Activated naive CD8-positive, alpha-beta T cell treated with anti-CD3 and anti-CD28 coated beads, Interleukin-2, amount 10 ng/mL, durations not matched to agents 7 days and 5 days (primary cell): Measurements from ENCODE around the gene IGSF11. TPM values are rescaled to one million over a fixed set of nuclear protein-coding genes. Genes with fewer than 3 reads are reported as not detected.

ENCODE experiments used
- ATAC-seq: fragments of 150-1000 bp; cut with Tn5 transposase; one replicate; pipeline ENCODE4 v1.10.0; 2021; ENCODE audit warnings: low read depth, moderate library complexity
- POLR2A ChIA-PET: fragments of 350-600 bp; sonication (Branson Sonifier 250); formaldehyde crosslinking; loops from one replicate; lab custom pipeline; 2021; ENCODE audit warnings: antibody characterized with exemption; lab: Charles Lee
- DNase-seq: peaks from one replicate; pipeline ENCODE4 v3.0.0; 2021
- H3K27ac Mint-ChIP-seq: one replicate; pipeline ENCODE4 v1.8.0; 2022; ENCODE audit warnings: mild to moderate bottlenecking, mixed read lengths
- H3K27me3 Mint-ChIP-seq: one replicate; pipeline ENCODE4 v1.8.0; 2022; ENCODE audit warnings: mild to moderate bottlenecking, moderate library complexity, mixed read lengths
- H3K36me3 Mint-ChIP-seq: one replicate; pipeline ENCODE4 v1.8.0; 2021; ENCODE audit warnings: mild to moderate bottlenecking, mixed read lengths
- H3K4me1 Mint-ChIP-seq: one replicate; pipeline ENCODE4 v1.8.0; 2021; ENCODE audit warnings: mixed read lengths
- H3K4me3 Mint-ChIP-seq: one replicate; pipeline ENCODE4 v1.8.0; 2022; ENCODE audit warnings: mild to moderate bottlenecking, moderate library complexity, mixed read lengths
- H3K9me3 Mint-ChIP-seq: one replicate; pipeline ENCODE4 v1.8.0; 2021; ENCODE audit warnings: mixed read lengths
- total RNA-seq, 2 experiments: library from RNA; stranded (reverse); gene quantifications; one replicate each; pipeline ENCODE4 v1.2.3, GENCODE V29; 2021

Gene IGSF11
- total RNA-seq, 2 experiments from 2014 or later = 1.9 to 2.4 TPM

DNA sequence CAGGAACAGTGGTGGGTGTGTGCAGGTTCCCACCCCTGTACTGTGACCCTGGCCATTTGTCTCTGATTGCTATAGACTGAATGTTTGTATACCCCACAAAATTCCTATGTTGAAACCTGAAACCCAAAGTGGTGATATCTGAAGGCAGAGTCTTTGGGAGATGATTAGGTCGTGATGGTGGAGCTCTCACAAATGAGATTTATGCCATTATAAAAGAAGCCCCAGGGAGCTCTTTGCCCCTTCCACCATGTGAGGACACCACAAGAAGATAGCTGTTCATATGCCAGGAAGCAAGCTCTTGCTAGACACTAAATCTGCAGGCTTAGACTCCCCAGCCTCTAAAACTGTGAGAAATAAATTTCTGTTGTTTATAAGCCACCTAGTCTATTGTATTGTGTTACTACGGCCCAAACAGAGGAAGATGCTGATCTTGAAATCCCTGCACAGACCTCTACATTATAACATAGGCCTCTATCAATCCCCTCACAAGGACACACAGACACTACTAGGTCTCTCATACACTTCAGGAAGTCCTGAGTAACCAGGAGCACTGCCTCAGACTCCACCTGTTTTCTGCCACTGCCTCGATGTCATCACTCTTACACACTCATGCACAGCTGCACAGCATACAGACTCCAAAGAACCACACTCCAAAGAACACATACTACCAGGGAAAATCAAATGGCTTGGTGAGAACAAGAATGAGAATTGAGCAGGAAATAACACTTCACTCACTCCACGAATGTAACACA is 14.7 kb downstream of the IGSF11 start:
- no peaks in the 10 kb centered on the region for H3K9me3 Mint-ChIP-seq
- DNase-seq (no peak), ATAC-seq (no peak)
- H3K36me3 Mint-ChIP-seq = no peaks in the 10 kb centered on the region
- H3K27ac Mint-ChIP-seq = no peak overlapping the region
- POLR2A ChIA-PET = no interaction called here
- peaks cover 2% of the 10 kb centered on the region for H3K27me3 Mint-ChIP-seq
- H3K4me1 Mint-ChIP-seq = peaks cover 3% of the 10 kb centered on the region
- H3K4me3 Mint-ChIP-seq = no peak overlapping the region

DNA sequence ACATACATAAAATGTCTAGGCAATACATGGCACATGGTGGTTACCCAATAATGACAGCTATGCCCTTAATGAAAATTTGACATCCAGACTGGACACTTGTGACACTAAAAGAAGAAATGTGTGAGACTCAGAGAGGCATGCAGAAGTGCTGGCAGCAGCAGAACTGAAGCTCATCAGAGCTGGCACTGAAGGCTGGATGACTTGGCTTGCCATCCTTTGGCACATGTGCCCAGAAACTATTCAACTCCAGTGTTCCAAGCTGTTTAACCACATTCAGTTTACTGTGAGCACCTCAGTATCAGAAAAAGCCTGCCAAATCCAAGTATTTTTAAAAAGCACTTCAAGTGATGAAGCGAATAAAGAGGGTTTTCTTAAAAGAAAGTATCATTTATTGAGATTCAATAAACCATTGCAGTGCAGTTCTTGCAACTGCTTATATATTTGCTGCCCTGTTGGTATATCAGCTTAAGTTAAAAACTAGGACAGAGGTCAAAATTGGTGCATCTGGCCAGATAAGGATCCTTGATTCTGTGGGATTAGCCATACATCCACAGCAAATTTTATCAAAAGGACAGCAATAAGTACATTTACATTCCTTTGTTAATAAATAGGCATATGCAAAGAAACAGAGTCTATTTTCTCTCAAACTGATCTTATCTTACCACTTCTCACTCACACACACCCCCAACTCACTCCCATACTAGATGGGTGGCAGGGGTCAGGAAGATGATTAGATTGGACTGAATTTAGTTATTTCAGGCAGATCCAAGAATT is 15.8 kb downstream of the IGSF11 start:
- peaks cover 3% of the 10 kb centered on the region for H3K4me1 Mint-ChIP-seq
- DNase-seq = no peak
- H3K4me3 Mint-ChIP-seq = no peak overlapping the region
- H3K27me3 Mint-ChIP-seq = peaks cover 4% of the 10 kb centered on the region
- ATAC-seq = no peak
- no peak overlapping the region for H3K27ac Mint-ChIP-seq
- H3K36me3 Mint-ChIP-seq = peaks cover 2% of the 10 kb centered on the region
- no peaks in the 10 kb centered on the region for H3K9me3 Mint-ChIP-seq
- POLR2A ChIA-PET = no interaction called here

DNA sequence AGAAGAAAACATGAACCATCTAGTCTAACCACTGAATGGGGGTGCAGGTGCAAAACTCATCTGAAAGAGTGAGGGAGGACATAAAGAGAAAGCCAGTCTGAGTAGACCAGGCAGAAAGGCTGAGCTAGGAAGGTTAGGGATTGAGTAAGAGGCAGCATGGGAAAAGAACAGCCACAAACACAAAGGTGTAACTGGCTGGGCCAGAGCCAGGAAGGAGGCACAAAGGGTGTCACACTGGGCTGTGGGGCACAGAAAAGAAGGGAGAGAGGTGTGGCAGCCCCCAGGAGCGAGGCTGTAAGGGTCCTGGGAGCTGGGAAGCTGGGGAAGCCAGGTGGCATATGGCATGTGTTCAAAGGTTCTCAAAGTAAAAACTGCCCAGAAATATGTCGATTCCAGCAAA is 18.7 kb downstream of the IGSF11 start:
- Mint-ChIP-seq H3K4me1 (peaks cover 3% of the 10 kb centered on the region), H3K9me3 (no peaks in the 10 kb centered on the region)

DNA sequence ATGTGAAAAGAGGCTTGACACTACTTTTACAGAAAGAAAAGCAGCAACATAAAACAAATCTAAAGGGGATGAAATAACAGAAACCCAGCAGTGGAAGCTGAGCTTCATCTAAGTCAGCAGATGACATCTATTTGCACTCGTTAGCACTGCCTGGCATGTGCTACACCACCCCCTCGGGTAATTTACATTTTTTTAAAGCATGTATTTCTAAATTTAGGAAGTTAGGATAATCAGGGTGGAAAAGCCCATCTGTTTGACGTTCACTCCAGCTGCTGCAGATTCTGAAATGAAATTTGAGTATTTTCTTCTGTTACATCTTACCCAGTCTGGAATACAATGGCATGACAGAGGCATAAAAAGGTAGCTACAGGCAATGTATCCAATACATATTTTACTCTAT is 20.7 kb downstream of the IGSF11 start:
- Mint-ChIP-seq H3K4me3 (no peak overlapping the region), H3K27me3 (peaks cover 4% of the 10 kb centered on the region), H3K36me3 (peaks cover 6% of the 10 kb centered on the region), H3K27ac (no peak overlapping the region), H3K4me1 (no peaks in the 10 kb centered on the region), H3K9me3 (peaks cover 3% of the 10 kb centered on the region)
- ATAC-seq = no peak
- POLR2A ChIA-PET = no interaction called here
- DNase-seq = no peak

More for the DNA sequence above, 18.7 kb downstream of the IGSF11 start:
- no peak overlapping the region for H3K27ac Mint-ChIP-seq
- no peak overlapping the region for H3K4me3 Mint-ChIP-seq
- POLR2A ChIA-PET = no interaction called here
- H3K36me3 Mint-ChIP-seq = peaks cover 6% of the 10 kb centered on the region
- no peak for DNase-seq
- H3K27me3 Mint-ChIP-seq = peaks cover 4% of the 10 kb centered on the region
- no peak for ATAC-seq

DNA sequence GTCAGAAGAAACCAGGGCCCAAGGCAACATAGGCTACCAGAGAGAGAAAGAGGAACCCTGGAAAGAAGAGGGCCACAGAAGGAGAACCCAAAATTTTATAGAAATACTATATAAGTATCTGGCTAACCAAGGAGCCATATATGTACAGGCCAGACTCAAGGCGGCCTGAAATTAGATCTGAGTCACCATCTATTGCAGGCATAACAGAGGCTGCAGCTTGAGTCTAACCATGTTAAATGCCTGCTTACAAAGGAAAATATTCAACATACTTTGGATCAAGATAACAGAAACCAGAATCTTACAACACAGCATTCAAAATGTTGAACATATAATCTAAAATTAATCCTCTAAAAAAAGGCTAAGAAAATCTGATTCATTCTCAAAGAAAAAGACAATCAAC is 23.1 kb downstream of the IGSF11 start:
- Mint-ChIP-seq H3K27ac (no peak overlapping the region), H3K4me1 (peaks cover 1% of the 10 kb centered on the region), H3K9me3 (peaks cover 3% of the 10 kb centered on the region), H3K27me3 (peaks cover 6% of the 10 kb centered on the region), H3K36me3 (peaks cover 11% of the 10 kb centered on the region), H3K4me3 (no peak overlapping the region)
- no peak for DNase-seq
- no peak for ATAC-seq
- POLR2A ChIA-PET = no interaction called here

DNA sequence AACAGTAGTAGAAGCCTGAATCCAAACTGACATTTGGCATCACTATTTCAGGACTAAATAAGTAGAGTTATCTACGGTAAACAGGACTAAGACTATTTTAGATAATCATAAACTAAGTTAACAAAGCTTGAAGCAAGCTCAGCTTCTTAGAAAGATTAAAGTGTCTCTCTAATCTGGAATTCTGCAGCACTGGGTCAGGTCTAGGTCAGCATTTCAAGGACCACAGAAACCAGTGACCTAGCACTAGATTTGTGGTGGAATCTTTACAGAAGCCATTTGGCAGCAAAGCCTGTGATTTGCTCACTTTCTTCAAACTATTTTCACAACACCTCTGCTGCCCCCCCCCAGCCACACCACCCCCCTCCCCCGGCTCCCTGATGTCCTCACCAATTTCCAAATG is 37.5 kb downstream of the IGSF11 start:
- no peaks in the 10 kb centered on the region for H3K36me3 Mint-ChIP-seq
- no peaks in the 10 kb centered on the region for H3K27me3 Mint-ChIP-seq
- no peak overlapping the region for H3K4me3 Mint-ChIP-seq
- peaks cover 2% of the 10 kb centered on the region for H3K9me3 Mint-ChIP-seq
- no peaks in the 10 kb centered on the region for H3K4me1 Mint-ChIP-seq
- no peak for DNase-seq
- POLR2A ChIA-PET = no interaction called here
- no peak overlapping the region for H3K27ac Mint-ChIP-seq
- no peak for ATAC-seq

DNA sequence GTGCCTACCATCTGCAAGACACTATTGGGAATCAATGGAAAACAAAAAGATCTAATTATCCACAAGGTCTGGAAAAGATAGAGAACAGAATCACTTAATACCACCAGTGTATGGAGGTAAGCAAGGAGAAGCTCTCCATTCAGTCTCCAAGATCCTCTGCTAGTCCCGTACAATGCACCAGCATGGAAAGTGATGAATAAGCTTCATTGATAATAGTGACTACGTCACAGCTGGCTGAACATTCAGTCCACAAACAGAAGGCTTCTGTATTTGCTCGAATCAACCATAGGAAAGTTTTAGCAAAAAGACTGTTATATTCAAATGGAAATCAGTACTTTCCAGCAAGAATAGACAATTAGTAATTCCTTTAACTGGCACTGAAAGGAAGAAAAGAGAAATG is 42.9 kb downstream of the IGSF11 start:
- H3K4me3 Mint-ChIP-seq = no peak overlapping the region
- H3K9me3 Mint-ChIP-seq = peaks cover 2% of the 10 kb centered on the region
- H3K27ac Mint-ChIP-seq = no peak overlapping the region
- H3K27me3 Mint-ChIP-seq = no peaks in the 10 kb centered on the region
- peaks cover 3% of the 10 kb centered on the region for H3K4me1 Mint-ChIP-seq
- no peaks in the 10 kb centered on the region for H3K36me3 Mint-ChIP-seq
- POLR2A ChIA-PET = no interaction called here
- ATAC-seq (no peak), DNase-seq (no peak)

DNA sequence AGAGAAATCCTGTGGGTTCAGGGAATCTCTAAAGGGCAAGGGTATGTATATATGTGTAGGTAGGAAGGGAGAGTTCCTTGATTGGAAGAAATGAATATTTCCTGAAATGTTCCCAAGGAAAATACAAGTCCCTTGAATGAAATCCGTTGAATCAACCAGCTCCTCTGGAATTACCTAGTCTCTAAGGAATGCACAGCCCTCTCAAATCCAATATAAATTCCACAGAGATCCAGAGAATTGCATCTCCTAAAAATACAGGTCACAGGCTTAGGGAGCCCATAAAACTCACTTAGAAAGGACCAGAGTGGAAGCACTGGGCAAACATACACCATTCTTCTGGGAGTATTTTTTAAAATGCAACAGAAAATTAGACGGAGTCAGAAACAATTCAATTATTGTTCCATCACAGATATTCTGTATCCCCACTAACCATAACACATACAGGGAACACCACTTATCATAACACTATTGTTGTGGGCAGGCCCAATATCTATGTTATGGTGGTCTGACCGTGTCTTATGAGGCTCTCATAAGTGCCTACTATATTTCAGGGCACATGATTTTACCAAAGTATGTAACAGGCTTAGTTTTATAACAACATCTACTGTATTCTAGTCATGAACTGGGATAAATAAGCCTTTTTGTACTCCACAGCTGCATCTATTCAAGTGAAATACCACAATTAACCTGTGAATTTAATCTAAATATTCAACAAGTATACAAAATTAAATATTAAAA is 43.7 kb downstream of the IGSF11 start:
- H3K36me3 Mint-ChIP-seq = no peaks in the 10 kb centered on the region
- ATAC-seq = no peak
- peaks cover 2% of the 10 kb centered on the region for H3K9me3 Mint-ChIP-seq
- POLR2A ChIA-PET = no interaction called here
- no peak overlapping the region for H3K4me3 Mint-ChIP-seq
- H3K27me3 Mint-ChIP-seq = no peaks in the 10 kb centered on the region
- no peak overlapping the region for H3K27ac Mint-ChIP-seq
- H3K4me1 Mint-ChIP-seq = peaks cover 7% of the 10 kb centered on the region
- no peak for DNase-seq

DNA sequence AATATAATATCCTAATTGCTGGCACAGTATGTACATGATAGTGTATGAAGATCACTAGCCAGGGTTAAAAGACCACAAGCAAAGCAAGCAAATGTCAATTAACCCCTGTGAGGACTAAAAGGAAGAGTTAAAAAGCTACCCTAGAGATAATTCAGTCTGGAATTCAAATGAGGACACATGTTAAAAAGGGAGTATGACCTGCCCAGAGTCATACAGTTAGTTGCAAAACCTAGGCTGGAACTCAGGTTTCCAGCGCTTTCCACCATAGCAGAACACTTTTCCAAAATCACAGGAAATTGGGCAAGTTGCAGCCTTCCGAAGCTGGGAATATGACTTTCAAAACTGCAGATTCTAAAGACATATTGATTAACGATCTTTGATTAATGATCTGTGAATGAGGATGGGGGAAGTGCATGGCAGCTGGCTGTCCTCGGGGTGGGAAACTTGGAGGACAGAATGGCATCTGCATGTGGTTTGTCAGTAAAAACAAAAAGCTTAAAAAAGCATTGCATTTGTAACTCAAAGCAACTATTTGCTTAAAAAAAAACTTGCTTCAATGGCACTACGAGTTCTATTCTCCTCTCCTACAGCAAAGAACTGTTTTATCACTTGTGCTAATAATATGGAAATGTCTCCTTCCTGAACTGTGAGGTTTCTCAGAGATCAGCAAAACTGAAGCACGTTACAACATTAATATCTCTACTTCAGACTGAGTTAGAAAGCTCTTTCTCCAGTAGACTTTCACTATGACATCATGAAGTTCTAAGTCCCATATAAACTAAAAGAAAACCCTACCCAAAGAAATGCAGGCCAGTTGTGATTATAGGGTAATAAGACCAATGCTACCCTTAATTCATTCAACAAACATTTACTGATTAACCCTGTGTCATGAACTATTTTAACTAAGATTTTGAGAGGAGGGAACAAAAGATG is 46.2 kb downstream of the IGSF11 start:
- Mint-ChIP-seq H3K27me3 (peaks cover 3% of the 10 kb centered on the region), H3K9me3 (no peaks in the 10 kb centered on the region), H3K4me3 (no peak overlapping the region), H3K36me3 (peaks cover 2% of the 10 kb centered on the region), H3K4me1 (peaks cover 24% of the 10 kb centered on the region), H3K27ac (no peak overlapping the region)
- ATAC-seq (no peak), DNase-seq (no peak)
- POLR2A ChIA-PET = no interaction called here

DNA sequence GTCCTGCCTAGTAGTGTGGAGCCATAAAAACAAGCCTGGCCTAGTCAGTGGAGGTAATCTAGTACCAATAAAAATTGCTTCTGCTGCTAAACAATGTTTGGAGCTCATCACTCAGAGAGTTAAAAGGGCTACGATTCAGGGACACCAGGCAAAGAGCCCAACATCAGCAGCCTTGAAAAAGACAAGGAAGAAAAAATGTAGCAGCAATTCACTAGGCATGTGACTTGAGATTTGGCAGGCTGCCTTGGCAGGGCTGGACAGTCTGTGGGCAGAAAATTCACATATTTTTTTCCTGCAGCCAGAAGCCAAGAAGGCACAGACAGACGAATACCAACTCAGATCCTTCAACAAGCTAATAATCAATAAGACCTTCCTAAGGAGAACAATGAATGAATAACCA is 47.2 kb downstream of the IGSF11 start:
- no peak for DNase-seq
- Mint-ChIP-seq H3K9me3 (no peaks in the 10 kb centered on the region), H3K27ac (no peak overlapping the region), H3K4me1 (peaks cover 26% of the 10 kb centered on the region), H3K4me3 (no peak overlapping the region), H3K27me3 (peaks cover 3% of the 10 kb centered on the region), H3K36me3 (peaks cover 4% of the 10 kb centered on the region)
- POLR2A ChIA-PET = no interaction called here
- no peak for ATAC-seq

DNA sequence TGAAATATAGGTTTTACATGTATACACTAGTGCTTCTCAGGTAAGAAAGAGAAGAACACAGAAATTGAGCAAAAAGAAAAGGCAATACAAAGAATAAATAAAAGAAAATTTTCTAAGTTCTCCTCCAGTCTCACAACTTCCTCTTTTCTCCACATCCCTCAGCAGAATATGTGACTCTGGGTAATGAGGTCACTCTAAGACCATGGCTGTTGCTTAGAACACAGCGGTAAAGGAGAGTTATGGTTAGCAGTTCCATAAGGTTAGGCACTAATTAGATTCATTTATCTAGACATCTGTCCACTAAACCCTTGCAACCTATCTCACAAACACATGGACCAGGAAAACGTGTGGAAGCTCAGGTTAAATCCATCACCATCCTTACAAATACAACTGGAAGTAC is 47.9 kb downstream of the IGSF11 start:
- POLR2A ChIA-PET = no interaction called here
- peaks cover 3% of the 10 kb centered on the region for H3K27me3 Mint-ChIP-seq
- H3K36me3 Mint-ChIP-seq = peaks cover 4% of the 10 kb centered on the region
- DNase-seq (no peak), ATAC-seq (no peak)
- H3K9me3 Mint-ChIP-seq = no peaks in the 10 kb centered on the region
- H3K4me1 Mint-ChIP-seq = peaks cover 31% of the 10 kb centered on the region
- no peak overlapping the region for H3K4me3 Mint-ChIP-seq
- H3K27ac Mint-ChIP-seq = no peak overlapping the region

DNA sequence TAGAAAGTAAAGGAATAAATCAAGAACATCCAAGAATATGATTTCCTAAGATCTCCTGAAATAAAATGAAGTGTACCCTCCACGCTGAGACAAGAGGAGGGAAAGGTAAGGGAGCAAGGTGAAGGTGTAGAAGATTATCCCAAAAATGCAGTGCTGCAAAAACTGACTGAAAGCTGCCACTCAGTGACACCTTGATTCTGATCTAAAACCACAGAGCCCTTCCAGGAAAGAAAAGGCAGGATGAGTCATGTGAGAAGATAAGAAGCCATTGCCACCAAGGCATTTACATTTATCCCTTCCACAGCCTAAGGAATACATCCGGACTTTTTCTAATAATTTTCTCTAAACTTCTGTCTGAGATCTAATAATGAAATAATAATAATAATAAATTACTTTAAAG is 49.9 kb downstream of the IGSF11 start:
- POLR2A ChIA-PET = no interaction called here
- Mint-ChIP-seq H3K9me3 (no peaks in the 10 kb centered on the region), H3K4me1 (peaks cover 45% of the 10 kb centered on the region), H3K27ac (no peak overlapping the region), H3K27me3 (peaks cover 5% of the 10 kb centered on the region), H3K36me3 (peaks cover 4% of the 10 kb centered on the region), H3K4me3 (peak overlapping the region; percentile 35)
- ATAC-seq (no peak), DNase-seq (no peak)
